GM15510 (cell line): ENCODE results near the gene RAI1.

Experiments
- POLR2A ChIP-seq: IDR thresholded peaks from 3 replicates; pipeline ENCODE4 v1.6.1; 2011; ENCODE audit warnings: borderline replicate concordance; ENCODE audit not compliant: insufficient read length; ENCODE audit errors: extremely low read depth

The RAI1 gene

GRCh38 chr17:17740615-17741348 lies 59.5 kb downstream of the RAI1 start:
- TF ChIP-seq POLR2A = no peak

DNA sequence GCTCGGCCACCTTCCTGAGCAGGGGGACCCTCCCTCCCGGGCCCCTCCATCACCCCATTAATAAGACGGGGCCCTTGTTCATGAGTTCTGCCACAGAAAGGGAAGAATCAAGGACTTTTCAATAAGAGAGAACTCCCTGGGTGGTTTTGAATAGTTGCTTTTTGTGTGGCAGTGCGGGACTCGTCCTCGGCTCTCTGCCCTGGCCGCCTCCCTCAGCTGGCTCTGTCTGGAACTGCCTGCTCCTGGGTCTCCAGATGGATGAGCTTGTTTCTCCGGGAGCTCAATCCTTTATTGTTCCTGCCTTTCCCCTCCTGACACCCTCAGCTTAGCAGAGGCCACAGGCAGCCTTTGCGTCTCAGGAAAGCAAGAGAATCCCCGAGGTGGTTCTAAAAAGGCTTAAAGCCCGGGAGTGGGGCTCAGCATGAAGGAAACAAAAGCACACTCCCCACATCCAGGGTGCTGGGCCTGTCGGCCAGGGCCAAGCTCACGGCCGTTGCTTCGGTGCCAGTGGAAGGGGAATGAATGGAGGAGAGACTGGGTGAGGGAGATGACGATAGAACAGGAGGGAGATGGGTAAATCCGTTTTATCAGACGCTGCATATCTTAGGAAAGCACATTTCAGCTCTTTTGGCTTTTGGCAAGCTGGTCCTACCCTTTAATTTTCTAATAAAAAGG lies 60.2 kb downstream of the RAI1 start:
- TF ChIP-seq POLR2A = no peak

- no peak for TF ChIP-seq POLR2A
These were observed 60.9 kb downstream of the RAI1 start for GRCh38 chr17:17742133-17742621.

GRCh38 chr17:17742688-17743390 lies 61.6 kb downstream of the RAI1 start:
- TF ChIP-seq POLR2A = no peak

GRCh38 chr17:17743391-17744112 lies 62.3 kb downstream of the RAI1 start:
- no peak for TF ChIP-seq POLR2A

DNA sequence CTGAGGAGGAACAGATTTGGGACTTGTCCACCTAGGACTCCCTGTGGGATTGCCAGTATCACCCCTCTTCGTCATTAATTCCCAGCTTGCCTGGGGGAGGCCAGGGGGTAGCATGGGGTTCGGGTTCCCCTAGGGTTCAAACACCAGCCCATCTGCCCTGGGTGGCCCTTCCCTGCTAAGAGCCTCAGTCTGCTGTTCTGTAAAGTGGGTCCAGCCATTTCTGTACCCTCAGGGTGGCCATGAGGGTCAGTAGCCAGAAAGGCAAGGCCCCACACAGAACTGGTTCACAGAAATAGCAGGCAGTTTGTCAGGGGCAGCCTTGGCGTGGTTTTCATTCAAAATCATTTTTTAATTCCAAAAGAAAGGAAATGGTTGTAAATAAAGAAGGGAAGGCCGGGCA lies 62.9 kb downstream of the RAI1 start:
- TF ChIP-seq POLR2A = no peak

GRCh38 chr17:17745476-17746455 lies 64.5 kb downstream of the RAI1 start:
- no peak for TF ChIP-seq POLR2A

- TF ChIP-seq POLR2A = no peak
These were observed 66.9 kb downstream of the RAI1 start for GRCh38 chr17:17748179-17748578.

GRCh38 chr17:17748604-17749003 lies 67.3 kb downstream of the RAI1 start:
- TF ChIP-seq POLR2A = no peak

GRCh38 chr17:17749025-17749772 lies 67.9 kb downstream of the RAI1 start:
- TF ChIP-seq POLR2A = no peak

- no peak for TF ChIP-seq POLR2A
These were observed 68.7 kb downstream of the RAI1 start for GRCh38 chr17:17749921-17750320.

GRCh38 chr17:17750881-17751280 lies 69.6 kb downstream of the RAI1 start:
- TF ChIP-seq POLR2A = peak; percentile 33

- no peak for TF ChIP-seq POLR2A
These were observed 70.3 kb downstream of the RAI1 start for GRCh38 chr17:17751489-17752088.
